Measurements from ENCODE around the gene JUP. TPM values are rescaled to one million over a fixed set of nuclear protein-coding genes. Genes with fewer than 3 reads are reported as not detected.

Gene JUP
- total RNA-seq, 1 experiment from 2014 or later: 132 TPM

GRCh38 chr17:41806685-41807445, 20.4 kb upstream of the JUP start:
- TF ChIP-seq CTCF (conservative IDR thresholded peaks at IDR 0.05; ENCODE audit: low read depth, low read length) (no peak), EZH2 (IDR thresholded peaks at IDR 0.05; ENCODE audit: low read length, unreplicated experiment) (no peak), EZH2phosphoT487 (IDR thresholded peaks at IDR 0.05; ENCODE audit: borderline replicate concordance, low read length) (no peak)
- Histone ChIP-seq H3K79me2 (ENCODE audit: low read length) (peaks cover 28% of the 10 kb centered on the region), H3K9me2 (replicated peaks; ENCODE audit: low read length) (no peaks in the 10 kb centered on the region), H3K4me3 (ENCODE audit: low read length) (no peak overlapping the region), H2AFZ (ENCODE audit: low read length) (no peak overlapping the region), H3K27me3 (ENCODE audit: low read length) (no peaks in the 10 kb centered on the region), H3K9me3 (ENCODE audit: low read length) (no peaks in the 10 kb centered on the region), H3F3A (ENCODE audit: low read length, unreplicated experiment) (no peaks in the 10 kb centered on the region), H3K9ac (ENCODE audit: low read length) (no peak overlapping the region), H4K20me1 (ENCODE audit: low read length) (no peaks in the 10 kb centered on the region), H3K4me1 (ENCODE audit: insufficient read depth, low read length) (peaks cover 14% of the 10 kb centered on the region), H3K27ac (ENCODE audit: low read length) (no peak overlapping the region), H3K36me3 (ENCODE audit: low read depth, low read length) (no peaks in the 10 kb centered on the region), H3K4me2 (ENCODE audit: low read length) (no peak overlapping the region)
- ATAC-seq (no peak), DNase-seq (no peak)
- no TSS peak for BruUV-seq (replicated peaks)
- ChIA-PET CTCF (no interaction called here), POLR2A (ENCODE audit: unreplicated experiment) (no interaction called here)
- intact Hi-C loops (cut with micrococcal nuclease): no loop called here

- H3K4me2 ChIP-seq (ENCODE audit: low read length): no peak overlapping the region
- H3K27me3 ChIP-seq (ENCODE audit: low read length): no peaks in the 10 kb centered on the region
- H3K9me3 ChIP-seq (ENCODE audit: low read length): no peaks in the 10 kb centered on the region
- H3K4me1 ChIP-seq (ENCODE audit: insufficient read depth, low read length): peaks cover 21% of the 10 kb centered on the region
- POLR2A ChIA-PET (ENCODE audit: unreplicated experiment): interaction anchor here (0.6 kb wide), 1 partner anchor 70 kb away, joined by 26 read pairs; no protein-coding TSS in a partner anchor
- DNase-seq: no peak
- no peak overlapping the region for H2AFZ ChIP-seq (ENCODE audit: low read length)
- H3F3A ChIP-seq (ENCODE audit: low read length, unreplicated experiment): no peaks in the 10 kb centered on the region
- ATAC-seq: no peak
- TF ChIP-seq EZH2phosphoT487 (IDR thresholded peaks at IDR 0.05; ENCODE audit: borderline replicate concordance, low read length) (no peak), EZH2 (IDR thresholded peaks at IDR 0.05; ENCODE audit: low read length, unreplicated experiment) (no peak), CTCF (conservative IDR thresholded peaks at IDR 0.05; ENCODE audit: low read depth, low read length) (no peak)
- no peaks in the 10 kb centered on the region for H3K9me2 ChIP-seq (replicated peaks; ENCODE audit: low read length)
- CTCF ChIA-PET: no interaction called here
- no peaks in the 10 kb centered on the region for H3K36me3 ChIP-seq (ENCODE audit: low read depth, low read length)
- H3K79me2 ChIP-seq (ENCODE audit: low read length): no peaks in the 10 kb centered on the region
- H3K27ac ChIP-seq (ENCODE audit: low read length): no peak overlapping the region
- H4K20me1 ChIP-seq (ENCODE audit: low read length): no peaks in the 10 kb centered on the region
- BruUV-seq (replicated peaks): no TSS peak
- H3K4me3 ChIP-seq (ENCODE audit: low read length): no peak overlapping the region
- intact Hi-C loops (cut with micrococcal nuclease): no loop called here
- H3K9ac ChIP-seq (ENCODE audit: low read length): no peak overlapping the region
Observed at GRCh38 chr17:41803049-41804020, 16.8 kb upstream of the JUP start.
